NCI-H1417 (cell line): ENCODE data around the gene SAE1.
"Not testable (repeated sequence)": the region's sequence is repeated elsewhere in the genome, so short reads cannot be mapped to it uniquely, and the experiment has no call there.

ENCODE experiments used
- DNase-seq, 3 experiments: peaks; one replicate each; lab custom pipeline; 2025; lab: John Stamatoyannopoulos, UW

Gene SAE1

DNA sequence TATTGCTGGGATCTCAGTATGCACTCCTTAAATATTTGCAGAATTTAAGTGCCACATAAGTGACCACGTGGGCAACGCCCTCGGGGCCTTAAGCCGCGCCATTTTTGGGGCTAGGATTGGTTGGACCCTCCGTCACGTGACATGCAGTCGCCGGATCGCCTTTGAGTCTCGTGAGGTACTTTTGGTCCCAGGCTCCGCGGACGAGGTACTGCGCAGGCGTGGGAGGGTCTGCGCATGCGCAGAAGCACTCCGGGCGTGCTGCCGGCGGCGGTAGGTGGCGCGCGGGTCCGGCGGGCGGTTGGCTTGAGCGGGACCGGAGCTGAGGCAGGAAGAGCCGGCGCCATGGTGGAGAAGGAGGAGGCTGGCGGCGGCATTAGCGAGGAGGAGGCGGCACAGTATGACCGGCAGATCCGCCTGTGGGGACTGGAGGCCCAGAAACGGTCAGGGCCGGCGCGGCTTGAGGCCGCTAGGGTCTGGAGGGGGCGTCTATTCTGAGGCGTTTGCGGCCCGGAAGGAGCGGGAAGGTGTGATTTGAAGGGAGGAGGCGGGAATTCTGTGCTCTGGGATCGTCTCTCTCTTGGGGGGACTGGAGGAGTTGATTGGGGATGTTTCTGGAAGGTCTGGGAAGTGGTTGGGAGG is at the start of gene SAE1:
Gene SAE1 (plus strand): TSS at position 247 of the 639 bp plus-strand sequence. CDS start 96 bp downstream, at position 343.
- DNase-seq = peak; percentile 96 to 99 (median 98)

DNA sequence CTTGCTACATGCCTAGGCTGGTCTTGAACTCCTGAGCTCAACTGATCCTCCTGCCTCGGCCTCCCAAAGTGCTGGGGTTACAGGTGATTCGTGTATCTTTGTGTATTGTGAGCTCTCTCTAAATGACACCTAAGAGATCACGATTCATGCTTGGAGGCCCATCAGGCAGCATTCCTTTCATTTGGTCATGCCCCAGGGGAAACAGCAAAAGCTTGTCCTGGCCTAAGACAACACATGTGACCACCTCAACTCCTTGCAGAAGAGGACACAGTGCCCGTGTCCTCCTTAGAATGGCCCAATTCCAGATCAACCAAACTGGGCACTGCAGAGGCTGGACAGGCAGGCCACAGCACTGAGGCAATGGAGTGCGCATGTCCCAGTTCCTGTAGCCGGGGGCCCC is 49.5 kb upstream of the SAE1 start:
- no peak for DNase-seq

DNA sequence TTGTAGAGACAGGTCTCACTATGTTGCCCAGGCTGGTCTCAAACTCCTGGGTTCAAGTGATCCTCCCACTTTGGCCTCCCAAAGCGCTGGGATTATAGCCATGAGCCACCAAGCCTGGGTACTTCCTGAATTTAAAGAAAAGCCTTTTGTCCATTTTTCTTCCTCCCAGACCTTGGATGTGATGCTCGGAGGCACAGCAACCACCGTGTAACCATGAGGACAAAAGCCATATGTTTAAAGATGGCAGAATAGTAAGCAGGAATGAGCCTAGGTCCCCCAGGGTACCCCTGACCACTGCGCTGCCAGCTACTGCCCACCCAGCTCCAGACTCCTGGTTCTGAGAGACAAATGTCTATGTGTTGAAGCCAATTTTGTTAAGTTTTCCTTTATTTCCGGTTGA is 48.1 kb upstream of the SAE1 start:
- DNase-seq = no peak

DNA sequence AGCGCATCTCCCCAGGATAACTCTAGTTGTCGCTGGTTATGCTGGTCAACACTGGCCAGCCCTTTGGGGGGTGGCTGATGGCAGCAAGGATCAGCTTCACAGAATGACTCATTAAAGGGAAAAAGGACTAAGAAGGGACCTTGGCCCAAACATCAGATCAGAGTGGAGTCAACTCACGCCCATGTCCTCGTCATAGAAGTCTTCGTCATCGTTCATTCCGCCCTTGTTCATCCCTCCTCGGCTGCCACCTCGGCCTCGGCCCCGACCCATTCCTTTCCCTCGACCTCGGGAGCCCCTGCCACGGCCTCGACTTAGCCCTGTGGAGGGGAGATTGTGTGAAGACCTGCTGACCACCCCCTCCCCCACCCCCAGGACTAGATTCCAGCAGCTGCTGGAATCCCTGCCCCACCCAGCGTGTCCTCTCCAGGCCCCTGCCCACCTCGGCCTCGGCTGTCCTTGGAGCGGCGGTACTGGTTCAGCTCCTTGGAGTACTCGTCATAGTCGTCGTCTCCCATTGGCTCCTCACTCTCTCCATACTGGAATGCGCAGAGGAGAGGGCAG is 45.7 kb upstream of the SAE1 start:
- no peak for DNase-seq

DNA sequence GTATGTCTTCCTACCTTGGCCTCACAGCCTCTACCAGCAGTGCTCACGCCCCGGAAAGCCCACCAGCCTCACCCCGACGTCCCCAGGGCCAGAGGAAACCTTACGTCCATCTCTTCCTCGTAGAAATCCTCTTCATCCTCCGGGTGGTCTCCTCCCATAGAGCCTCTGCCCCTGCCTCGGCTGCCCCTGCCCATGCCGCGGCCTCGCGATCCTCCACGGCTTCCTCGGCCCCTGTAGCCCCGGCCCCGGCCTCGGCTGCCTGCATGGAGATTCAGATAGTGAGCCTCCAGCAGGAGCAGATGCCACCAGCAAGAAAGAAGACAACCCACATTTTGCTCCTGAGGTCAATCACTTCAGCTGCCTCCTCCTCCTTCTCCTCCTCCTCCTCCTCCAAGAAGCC is 44.4 kb upstream of the SAE1 start:
- DNase-seq = no peak

DNA sequence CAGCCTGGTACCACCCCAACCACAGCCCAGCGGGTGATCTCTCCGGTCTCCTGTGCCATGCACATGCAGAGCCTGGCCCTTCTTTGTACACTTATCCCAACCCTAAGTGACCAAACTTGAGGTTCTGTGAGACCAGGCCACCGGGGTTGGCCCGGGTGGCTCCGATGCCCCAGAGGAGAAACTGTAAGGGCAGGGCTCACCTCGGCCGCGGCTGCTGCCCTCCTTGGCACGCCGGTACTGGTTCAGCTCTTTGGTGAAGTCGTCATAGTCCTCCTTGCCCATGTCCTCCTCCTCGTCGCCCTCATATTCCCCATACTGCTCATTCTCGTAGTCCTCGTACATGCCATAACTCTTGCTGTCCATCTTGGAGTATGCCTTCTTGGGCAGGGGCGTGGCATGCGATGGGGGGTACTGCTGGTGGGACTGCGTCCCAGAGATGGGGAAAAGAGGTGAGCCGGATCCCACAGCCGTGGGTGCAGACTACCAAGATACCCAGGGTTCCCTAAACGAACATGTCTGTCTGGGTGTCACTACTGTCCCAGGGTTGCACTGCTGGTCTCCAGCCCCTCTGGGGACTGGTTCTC is 40.8 kb upstream of the SAE1 start:
- DNase-seq = no peak

DNA sequence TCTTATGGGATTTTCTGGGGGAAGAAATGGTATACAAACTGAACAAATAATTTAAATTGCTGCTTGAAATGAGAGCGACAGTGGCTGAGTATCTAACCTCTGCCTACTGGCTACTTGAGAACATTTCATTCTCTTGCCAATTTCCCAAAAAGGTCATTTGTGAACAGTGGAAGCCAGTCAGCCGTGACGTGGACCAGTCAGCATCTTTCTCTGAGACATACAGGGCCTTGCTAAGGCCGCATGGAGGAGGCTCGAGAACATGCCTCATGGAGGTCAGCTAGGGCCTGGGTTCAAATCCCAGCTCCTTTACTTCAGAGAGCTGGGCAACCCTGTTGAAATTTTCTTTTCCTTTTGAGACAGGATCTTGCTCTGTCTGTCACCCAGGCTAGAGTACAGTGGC is 37.4 kb upstream of the SAE1 start:
- no peak for DNase-seq

DNA sequence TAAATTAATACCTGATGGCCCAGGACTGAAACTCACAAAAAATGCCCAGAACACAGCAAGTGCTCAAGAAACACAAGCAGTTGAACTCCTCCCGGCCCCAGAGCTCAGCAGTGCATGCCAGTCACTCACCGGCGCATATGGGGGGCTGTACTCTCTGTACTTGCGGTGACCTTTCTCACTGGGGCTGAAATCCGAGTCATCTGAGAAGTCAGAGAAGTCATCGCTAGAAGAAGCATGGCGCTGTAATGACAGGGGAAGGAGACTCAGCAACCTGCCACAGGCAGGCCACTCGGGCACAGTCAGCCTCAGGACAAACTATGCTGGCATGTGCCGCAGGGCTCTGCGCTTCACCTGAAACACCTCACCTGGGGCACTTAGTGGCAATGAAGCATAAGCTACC is 36.8 kb upstream of the SAE1 start:
- no peak for DNase-seq

DNA sequence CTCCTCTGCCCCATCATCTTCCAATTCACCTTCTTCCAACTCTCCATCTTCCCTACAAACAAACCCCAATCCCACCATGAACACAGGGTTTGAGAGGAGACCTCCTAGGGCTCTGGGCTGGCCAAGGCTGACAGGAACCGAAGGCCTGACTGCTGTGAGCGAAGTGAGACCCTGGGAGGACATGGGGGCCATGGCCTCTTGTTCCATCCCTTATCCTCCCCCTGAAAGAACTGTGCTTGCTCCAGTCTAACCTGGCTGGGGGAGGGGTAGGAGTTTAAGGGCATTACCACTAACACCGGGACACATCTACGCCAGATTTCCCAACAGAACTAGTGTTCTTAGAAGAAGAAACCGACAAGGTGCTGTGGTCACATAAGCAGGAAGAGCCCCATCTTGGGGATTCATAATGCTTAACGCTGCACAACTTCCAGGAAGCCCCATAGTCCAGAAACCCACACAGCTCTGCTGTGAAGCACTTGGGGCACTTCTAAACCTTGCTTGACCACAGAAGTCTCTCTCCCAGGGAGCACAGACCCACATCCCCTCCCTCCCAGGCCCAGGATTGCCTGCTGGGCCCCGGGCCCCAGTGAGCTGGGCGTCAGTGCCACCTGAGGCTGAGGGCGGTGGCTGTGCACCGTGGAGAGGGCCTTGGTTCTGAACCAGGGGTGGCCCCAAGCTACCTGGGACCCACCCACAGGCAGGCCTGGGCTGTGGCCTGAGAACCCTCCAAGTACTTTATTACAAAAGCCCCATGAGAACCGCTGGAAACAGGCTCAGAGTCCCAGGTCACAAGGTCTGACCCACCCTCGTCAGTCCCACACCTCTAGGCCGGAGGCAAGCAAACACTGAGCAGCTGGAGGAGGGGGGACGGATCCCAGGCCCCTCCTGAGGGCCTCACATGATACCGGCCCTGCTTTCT is 35.8 kb upstream of the SAE1 start:
- DNase-seq = no peak

DNA sequence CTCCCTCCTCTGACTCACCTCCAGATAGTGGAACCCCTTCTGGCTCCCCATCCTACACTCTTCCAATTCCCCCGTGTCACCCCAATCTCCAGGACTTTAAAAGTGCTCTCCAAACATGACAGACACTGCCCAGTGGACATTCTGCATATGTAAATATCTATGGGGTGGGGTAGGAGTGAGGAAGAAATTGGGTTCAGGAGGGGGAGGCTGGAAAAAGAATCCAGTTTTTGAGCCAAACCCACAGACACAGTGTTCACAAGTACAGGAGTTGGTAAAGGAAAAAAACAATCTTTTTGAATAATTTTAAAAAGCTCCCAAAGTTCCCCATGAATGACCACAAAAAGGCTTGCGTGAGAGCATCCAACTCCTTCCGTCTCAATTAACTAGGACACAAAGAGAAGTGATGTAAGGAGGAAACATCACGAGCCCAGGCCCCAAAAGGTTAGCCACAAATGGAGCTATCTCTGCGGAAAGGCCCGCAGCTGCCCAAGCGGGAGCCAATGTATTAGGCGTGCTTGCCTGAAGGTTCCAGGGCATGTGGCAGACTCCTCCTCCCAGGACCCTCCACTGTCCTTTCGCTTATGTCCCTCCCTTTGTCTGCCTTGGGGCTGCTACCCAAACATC is 35.0 kb upstream of the SAE1 start:
- DNase-seq = no peak

DNA sequence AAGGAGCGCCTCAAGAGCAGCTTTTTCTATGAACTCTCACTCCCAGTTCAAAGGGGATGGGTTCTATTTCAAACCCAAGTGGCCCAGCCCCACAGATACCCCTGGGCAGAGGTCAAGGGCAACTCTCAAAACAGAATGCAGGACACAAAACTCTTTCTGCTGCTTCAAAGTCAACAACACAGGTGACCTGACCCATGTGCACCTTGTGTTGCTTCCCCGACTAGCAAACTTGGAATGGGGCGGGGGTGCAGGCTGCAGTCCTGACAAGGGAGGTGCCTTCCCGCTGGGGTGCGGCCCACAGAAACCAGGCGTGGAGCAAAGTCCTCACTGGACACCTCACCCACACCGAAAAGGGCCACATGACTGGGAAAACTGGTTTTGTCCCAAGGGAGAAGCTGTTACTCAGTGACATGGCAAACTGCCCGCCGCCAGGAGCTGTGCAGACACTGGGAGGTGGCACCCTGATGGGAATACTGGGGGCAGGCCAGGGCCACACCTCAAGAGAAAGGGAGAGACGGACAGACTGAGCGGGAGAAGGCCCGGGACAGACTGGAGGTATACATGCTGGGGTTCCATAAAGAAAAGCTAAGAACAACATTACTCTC is 34.4 kb upstream of the SAE1 start:
- DNase-seq = no peak

DNA sequence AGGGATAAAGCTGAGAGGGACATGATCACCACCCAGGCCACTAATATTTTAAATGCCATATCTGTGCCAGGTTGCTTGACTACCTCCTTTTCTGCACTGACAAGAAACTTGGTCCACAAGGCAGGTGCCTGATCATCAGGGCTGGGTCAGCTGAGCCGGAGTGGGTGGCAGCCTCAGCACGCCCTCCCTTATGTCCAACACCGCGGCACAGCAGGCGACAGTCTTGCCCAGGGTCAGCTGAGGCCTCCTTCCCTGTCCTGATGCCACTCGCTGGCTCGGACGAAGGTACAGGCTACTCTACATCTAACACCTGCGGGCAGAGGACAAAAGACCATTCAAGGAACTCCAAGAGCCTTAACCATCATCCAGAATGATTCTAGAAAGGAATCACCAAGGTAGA is 33.9 kb upstream of the SAE1 start:
- no peak for DNase-seq

DNA sequence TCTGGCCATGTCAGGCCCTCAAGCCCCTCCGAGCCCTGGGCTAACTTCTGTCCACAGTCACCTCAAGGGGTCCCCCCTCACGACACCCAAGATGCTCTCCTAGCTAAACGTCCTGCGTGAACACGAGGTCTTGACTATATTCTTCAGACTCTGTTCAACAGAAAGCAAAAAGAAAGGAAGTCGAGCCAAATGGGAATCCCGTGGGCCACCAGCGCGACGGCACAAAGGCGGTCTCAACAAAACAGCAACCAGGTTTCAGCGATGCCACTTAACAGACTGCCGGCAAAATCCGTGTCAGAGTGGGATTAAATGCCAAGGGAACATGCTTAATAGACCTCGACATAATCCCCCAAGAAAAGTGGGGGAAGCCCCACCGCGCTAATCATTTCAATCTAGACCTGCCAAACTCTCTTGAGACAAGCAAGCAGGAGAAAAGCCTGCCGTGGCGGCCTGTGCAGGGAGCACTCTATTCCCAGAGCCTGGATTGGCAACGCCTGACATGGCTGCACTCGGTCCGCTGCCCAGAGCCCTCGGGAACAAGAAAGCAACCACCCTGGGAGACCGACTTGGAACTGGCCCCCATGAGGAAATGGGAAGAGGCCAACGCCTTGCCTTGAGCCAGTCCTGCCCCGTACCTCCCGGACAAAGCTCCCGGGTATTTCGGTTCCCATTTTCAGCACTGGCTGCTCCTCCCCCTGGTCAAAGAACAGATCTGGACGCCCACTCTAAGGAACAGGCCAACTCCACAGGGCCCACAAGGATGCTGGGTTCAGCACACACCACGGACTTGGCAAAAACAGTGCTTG is 33.0 kb upstream of the SAE1 start:
- DNase-seq = no peak

DNA sequence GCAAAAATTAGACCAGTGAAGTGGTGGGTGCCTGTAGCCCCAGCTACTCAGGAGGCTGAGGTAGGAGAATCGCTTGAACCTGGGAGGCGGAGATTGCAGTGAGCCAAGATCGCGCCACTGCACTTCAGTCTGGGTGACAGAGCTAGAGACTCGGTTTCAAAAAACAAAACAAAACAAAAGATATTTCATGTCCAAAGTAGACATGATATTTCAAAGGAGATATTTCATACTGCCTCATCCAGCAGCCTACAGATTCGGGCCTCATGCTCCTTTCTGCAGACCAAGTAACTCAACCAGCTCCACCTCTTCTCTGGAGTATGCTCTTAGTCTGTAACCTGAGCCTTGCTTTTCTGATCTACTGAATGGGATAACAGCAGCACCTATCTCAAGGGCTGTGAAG is 32.0 kb upstream of the SAE1 start:
- DNase-seq = peak in 1 of 3 experiments; percentile 81

DNA sequence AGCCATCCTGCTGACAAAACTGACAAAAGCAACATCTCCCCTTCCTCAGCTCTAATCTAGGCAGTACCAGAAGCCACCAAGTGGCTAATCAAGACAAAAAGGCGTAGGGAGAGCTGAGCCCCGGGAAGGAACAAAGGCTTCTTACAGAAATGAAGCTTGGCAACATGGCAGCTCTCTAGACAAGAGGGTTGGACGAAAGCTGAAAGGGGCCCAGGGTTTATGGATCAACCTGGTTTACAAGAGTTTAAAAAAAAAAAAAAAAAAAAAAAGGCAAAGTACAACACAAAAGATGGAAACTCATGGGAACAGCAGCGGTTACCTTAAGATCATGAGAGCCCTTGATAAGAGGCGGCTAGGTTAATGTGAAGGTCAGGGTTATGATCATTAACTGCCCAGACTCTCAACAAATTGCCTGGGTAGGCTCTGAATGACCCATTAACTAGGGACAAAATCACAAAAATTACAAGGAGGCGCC is 31.0 kb upstream of the SAE1 start:
- peak in 1 of 3 experiments; percentile 40 for DNase-seq

DNA sequence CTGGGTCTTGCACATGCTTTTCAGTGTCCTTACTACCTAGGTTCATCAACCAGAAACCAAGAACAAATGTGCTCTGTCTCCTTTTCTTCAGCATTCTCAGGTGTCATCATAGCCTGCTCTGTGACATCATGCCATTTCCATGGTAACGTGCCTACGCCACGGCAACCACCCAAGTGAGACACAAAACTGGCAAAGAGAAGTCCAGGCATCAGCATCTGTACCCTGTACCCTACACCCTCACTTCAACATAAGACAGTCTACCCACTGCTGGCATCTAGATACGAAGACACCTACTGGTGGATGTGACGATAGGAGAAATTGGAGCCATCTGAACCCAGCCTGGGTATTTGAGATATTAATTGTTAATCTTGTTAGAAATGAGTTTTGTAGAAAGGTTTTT is 30.3 kb upstream of the SAE1 start:
- DNase-seq = peak in 1 of 3 experiments; percentile 40

DNA sequence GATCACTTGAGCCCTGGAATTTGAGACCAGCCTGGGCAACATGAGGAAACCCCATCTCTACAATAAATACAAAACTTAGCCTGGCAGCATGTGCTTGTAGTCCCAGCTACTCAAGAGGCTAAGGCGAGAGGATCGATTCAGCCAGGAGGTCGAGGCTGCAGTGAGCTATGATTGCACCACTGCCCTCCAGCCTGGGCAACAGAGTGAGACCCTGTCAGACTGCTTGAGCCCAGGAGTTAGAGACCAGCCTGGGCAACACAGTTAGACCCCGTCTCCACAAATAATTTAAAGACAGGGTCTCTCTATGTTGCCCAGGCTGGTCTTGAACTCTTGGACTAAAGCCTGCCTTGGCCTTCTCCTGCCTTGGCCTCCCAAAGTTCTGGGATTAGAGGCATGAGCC is 29.5 kb upstream of the SAE1 start:
- not testable (repeated sequence) for DNase-seq

DNA sequence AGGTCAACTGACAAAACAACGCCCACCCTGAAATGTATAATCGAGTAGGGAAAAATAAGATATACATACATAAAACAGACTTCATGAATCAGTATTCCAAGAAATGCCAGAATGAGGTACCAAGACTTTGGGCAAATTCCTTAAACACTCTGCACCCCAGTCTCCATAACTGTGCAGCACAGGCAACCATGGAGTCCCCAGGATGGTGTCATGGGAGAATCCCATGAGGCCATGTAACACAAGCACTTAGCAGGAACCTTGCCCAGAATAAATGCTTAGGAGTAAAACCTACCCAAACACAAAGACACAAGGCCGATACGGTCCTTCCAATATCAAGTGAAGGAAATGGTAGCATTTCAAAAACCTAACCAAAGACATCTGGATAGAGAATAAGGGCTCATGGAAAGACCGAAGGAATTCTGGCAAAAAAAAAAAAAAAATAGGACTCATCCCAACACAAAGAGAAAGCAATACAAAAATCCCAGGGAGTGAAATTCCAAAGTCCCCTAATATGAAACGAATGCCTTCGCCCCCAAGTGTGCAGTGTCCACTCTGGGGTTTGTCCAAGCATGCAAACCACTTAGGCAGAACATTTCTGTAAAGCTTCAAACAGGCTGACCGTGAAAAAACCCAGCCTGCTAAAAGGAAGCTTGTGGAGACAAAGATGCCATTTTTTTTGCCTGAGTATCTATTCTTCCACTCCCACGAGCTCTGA is 28.1 kb upstream of the SAE1 start:
- DNase-seq = no peak

DNA sequence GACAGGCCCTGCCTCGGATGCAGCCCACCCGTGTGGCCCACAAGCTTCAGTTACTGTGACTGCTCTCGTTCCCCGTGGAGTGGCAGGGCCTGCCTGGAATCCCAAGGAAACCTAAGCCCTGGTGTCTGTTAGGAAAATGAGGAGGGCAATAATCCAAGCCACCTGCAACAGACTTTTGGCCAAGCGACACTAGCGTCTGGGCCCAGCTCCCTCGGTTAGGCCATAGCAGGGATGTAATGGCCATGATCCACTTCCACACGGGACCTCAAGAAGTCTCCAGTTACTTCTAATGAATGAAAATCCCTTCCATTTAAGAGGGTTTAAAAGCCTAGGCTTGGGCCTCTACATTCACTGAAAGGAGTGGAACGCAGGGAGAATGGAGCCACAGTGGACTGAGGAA is 26.0 kb upstream of the SAE1 start:
- DNase-seq = no peak

DNA sequence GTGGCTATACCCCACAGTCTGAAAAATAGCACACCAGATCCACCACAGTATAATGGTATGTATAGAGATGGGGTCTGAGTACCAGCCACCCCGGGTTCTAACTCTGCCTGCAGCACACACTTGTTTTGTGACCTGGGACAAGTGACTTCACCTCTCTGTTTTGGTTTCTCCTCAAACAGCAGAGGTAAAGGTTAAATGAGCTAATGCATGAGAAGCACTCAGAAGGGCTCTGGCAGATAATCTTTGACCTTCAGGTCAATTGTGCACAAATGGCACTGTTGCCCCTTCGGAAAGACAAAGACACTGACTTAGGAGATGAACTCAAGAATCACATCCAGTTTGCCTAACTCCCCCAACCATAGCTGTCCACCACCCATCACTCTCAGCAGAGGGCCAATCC is 24.8 kb upstream of the SAE1 start:
- no peak for DNase-seq
